CD4-positive, alpha-beta T cell (primary cell): ENCODE measurements around the gene STAB2. TPM values are rescaled to one million over a fixed set of nuclear protein-coding genes. Genes with fewer than 3 reads are reported as not detected.

Experiments
- ATAC-seq: fragments of 200-7000 bp; cut with Tn5 transposase; one replicate; pipeline ENCODE4 v1.10.0; 2022; ENCODE audit warnings: mild to moderate bottlenecking; ENCODE audit not compliant: poor library complexity
- CTCF ChIA-PET: fragments of 350-600 bp; sonication (Branson Sonifier 250); formaldehyde crosslinking; loops from one replicate; lab custom pipeline; 2021; ENCODE audit warnings: antibody characterized with exemption, inconsistent platforms; lab: Charles Lee
- POLR2A ChIA-PET: fragments of 350-600 bp; sonication (Branson Sonifier 250); formaldehyde crosslinking; loops from one replicate; lab custom pipeline; 2021; ENCODE audit warnings: antibody characterized with exemption, inconsistent platforms; lab: Charles Lee
- DNase-seq, 14 experiments: peaks; one replicate each; pipeline ENCODE4 v3.0.0-alpha.2; 2013 to 2020; ENCODE audit warnings: mixed read lengths in 2 of 14
- H3K27ac ChIP-seq, 2 donors: one replicate each; pipeline versions ENCODE4 v1.5.1 to v1.7.0; 2013; ENCODE audit warnings: low read length in 2 of 2, low read depth in 1 of 2, mild to moderate bottlenecking in 1 of 2
- H3K27me3 ChIP-seq, 2 experiments: 1 replicate in 1 of 2; 2 replicates in 1 of 2; pipeline versions ENCODE4 v1.6.1 to v1.7.0; 2013; ENCODE audit warnings: low read length in 2 of 2, control low read depth in 1 of 2, mild to moderate bottlenecking in 1 of 2, moderate library complexity in 1 of 2; ENCODE audit not compliant: insufficient read depth in 2 of 2, control insufficient read depth in 1 of 2
- H3K36me3 ChIP-seq: one replicate; pipeline ENCODE4 v1.6.1; 2013; ENCODE audit warnings: low read length, control low read depth; ENCODE audit not compliant: insufficient read depth
- H3K4me1 ChIP-seq: one replicate; pipeline ENCODE4 v1.6.1; 2013; ENCODE audit warnings: low read length, control low read depth; ENCODE audit not compliant: insufficient read depth
- H3K4me3 ChIP-seq: one replicate; pipeline ENCODE4 v1.5.1; 2013; ENCODE audit warnings: mild to moderate bottlenecking, low read length, moderate library complexity
- H3K9me3 ChIP-seq, 2 experiments: 1 replicate in 1 of 2; 2 replicates in 1 of 2; pipeline versions ENCODE4 v1.6.1 to v1.7.0; 2013; ENCODE audit warnings: low read length in 2 of 2, mild to moderate bottlenecking in 2 of 2, control low read depth in 1 of 2, moderate library complexity in 1 of 2; ENCODE audit not compliant: control insufficient read depth in 1 of 2, insufficient read depth in 1 of 2
- H3K27ac Mint-ChIP-seq: one replicate; pipeline ENCODE4 v1.8.0; 2020; ENCODE audit warnings: mixed read lengths
- H3K27me3 Mint-ChIP-seq: one replicate; pipeline ENCODE4 v1.8.0; 2021; ENCODE audit warnings: mixed read lengths
- H3K36me3 Mint-ChIP-seq: one replicate; pipeline ENCODE4 v1.8.0; 2021; ENCODE audit warnings: low read depth, mixed read lengths
- H3K4me1 Mint-ChIP-seq: one replicate; pipeline ENCODE4 v1.8.0; 2021; ENCODE audit warnings: low read depth, mixed read lengths
- H3K4me3 Mint-ChIP-seq: one replicate; pipeline ENCODE4 v1.8.0; 2020; ENCODE audit warnings: mild to moderate bottlenecking, mixed read lengths
- H3K9me3 Mint-ChIP-seq: one replicate; pipeline ENCODE4 v1.8.0; 2020; ENCODE audit warnings: mixed read lengths
- CTCF ChIP-seq: fragments of 200-600 bp; IDR thresholded peaks from one replicate; pipeline ENCODE4 v1.8.0; 2022; ENCODE audit warnings: antibody characterized with exemption, mild to moderate bottlenecking
- intact Hi-C, 2 experiments: fragments of 100-400 bp; cut with DNase I in 1 of 2; cut with micrococcal nuclease in 1 of 2; formaldehyde crosslinking; loops; one replicate each; pipeline versions ENCODE4 v1.15.1 to v1.9.0; 2023 to 2025; cut with DNase I, micrococcal nuclease
- total RNA-seq, 174 experiments: library from RNA in 2 of 174; stranded (reverse) in 2 of 174; gene quantifications; one replicate each; pipeline ENCODE4 v1.2.3 and lab custom pipeline; 2021 to 2026

The STAB2 gene
- total RNA-seq, 2 experiments from 2014 or later = not detected

- ChIA-PET POLR2A (no interaction called here), CTCF (no interaction called here)
- ATAC-seq = no peak
These were observed 111.1 kb downstream of the STAB2 start for GRCh38 chr12:103697971-103698751.

GRCh38 chr12:103698752-103699560, 111.9 kb downstream of the STAB2 start:
- DNase-seq (peak in 1 of 14 experiments; percentile 11), ATAC-seq (no peak)
- ChIA-PET CTCF (no interaction called here), POLR2A (no interaction called here)
- no peak overlapping the region for H3K27ac ChIP-seq
- intact Hi-C loops = no loop called here
- H3K36me3 ChIP-seq = no peaks in the 10 kb centered on the region
- Mint-ChIP-seq H3K4me3 (no peak overlapping the region), H3K4me1 (no peaks in the 10 kb centered on the region), H3K9me3 (peaks cover 2% of the 10 kb centered on the region), H3K36me3 (no peaks in the 10 kb centered on the region), H3K27ac (no peak overlapping the region), H3K27me3 (peaks cover 21% of the 10 kb centered on the region)
- no peaks in the 10 kb centered on the region for H3K9me3 ChIP-seq
- no peak for TF ChIP-seq CTCF
- peaks cover 0 to 2% of the 10 kb centered on the region in 2 experiments for H3K27me3 ChIP-seq
- H3K4me1 ChIP-seq = no peaks in the 10 kb centered on the region
- H3K4me3 ChIP-seq = no peak overlapping the region

More at GRCh38 chr12:103697971-103698751, 111.1 kb downstream of the STAB2 start:
- H3K27ac Mint-ChIP-seq = no peak overlapping the region
- no peaks in the 10 kb centered on the region for H3K36me3 ChIP-seq
- H3K9me3 Mint-ChIP-seq = peaks cover 2% of the 10 kb centered on the region
- no peaks in the 10 kb centered on the region for H3K4me1 Mint-ChIP-seq
- peak in 1 of 14 experiments; percentile 6 for DNase-seq
- no peak for TF ChIP-seq CTCF
- H3K36me3 Mint-ChIP-seq = no peaks in the 10 kb centered on the region
- H3K27me3 Mint-ChIP-seq = peaks cover 21% of the 10 kb centered on the region
- H3K4me3 Mint-ChIP-seq = no peak overlapping the region
- no peaks in the 10 kb centered on the region for H3K9me3 ChIP-seq
- intact Hi-C loops = no loop called here
- no peaks in the 10 kb centered on the region for H3K27me3 ChIP-seq
- H3K4me3 ChIP-seq = no peak overlapping the region
- no peaks in the 10 kb centered on the region for H3K4me1 ChIP-seq
- no peak overlapping the region for H3K27ac ChIP-seq

DNA sequence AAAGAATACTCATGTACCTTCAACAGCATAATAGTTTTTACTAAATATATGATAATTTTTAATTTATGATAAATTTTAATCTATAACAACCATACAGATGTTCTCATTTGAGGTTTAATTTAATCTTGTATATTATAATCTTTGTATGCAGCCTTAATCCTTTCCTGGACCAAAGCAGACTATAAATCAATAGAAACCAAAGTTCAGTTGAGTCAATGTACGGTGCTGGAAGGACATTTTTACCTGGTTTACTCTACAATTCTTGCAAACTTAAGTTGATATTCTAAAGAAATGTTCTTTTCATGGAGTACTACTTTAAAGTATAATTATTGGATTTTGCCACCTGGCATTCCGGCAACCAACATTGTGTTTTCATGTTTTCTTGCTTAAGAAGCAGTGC, 118.0 kb downstream of the STAB2 start:
- Histone ChIP-seq H3K4me3 (no peak overlapping the region), H3K27ac (no peak overlapping the region)
- CTCF ChIA-PET = no interaction called here

More for the DNA sequence above, 118.0 kb downstream of the STAB2 start:
- POLR2A ChIA-PET = no interaction called here
- intact Hi-C loops = no loop called here
- Mint-ChIP-seq H3K27me3 (peaks cover 14% of the 10 kb centered on the region), H3K36me3 (no peaks in the 10 kb centered on the region), H3K4me1 (no peaks in the 10 kb centered on the region), H3K27ac (no peak overlapping the region), H3K9me3 (peaks cover 2% of the 10 kb centered on the region), H3K4me3 (no peak overlapping the region)
- no peaks in the 10 kb centered on the region for H3K36me3 ChIP-seq
- H3K27me3 ChIP-seq = peaks cover 0 to 3% of the 10 kb centered on the region in 2 experiments
- no peaks in the 10 kb centered on the region for H3K4me1 ChIP-seq
- H3K9me3 ChIP-seq = no peaks in the 10 kb centered on the region
- ATAC-seq = no peak
- TF ChIP-seq CTCF = no peak
- DNase-seq = no peak
